ENCODE data around the gene CCNJL.

CCNJL gene

DNA sequence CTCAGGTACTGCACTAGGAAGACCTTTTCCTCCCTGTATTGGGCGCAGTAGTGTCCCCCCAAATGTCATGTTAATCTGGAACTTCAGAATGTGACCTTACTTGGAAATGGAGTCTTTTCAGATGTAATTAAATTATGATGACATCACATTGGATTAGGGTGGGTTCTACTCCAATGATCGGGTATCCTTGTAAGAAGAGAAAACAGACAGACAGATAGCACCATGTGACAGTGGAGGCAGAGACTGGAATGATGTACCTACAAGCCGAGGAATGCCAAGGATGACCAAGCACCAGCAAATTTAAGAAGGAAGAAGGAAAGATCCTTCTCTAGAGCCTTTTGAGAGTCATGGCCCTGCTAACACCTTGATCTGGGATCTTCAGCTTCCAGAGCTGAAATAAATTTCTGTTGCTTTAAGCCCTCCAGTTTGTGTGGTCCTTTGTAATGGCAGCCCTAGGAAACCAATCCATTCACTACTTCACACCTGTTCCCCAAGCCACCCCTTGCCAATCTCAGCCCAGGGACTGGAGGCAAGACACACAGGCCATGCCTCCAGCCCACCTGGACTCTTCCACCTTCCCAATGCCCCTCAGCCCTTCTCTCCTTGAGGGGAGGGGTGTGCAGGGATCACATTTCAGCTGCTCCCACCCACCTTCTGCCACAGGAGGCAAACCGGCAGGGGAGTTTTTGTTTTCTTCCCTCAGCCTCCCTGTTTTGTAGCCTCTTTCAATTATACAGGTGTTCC, 1.6 kb downstream of the CCNJL start:
- TF ChIP-seq, protein P1, sequence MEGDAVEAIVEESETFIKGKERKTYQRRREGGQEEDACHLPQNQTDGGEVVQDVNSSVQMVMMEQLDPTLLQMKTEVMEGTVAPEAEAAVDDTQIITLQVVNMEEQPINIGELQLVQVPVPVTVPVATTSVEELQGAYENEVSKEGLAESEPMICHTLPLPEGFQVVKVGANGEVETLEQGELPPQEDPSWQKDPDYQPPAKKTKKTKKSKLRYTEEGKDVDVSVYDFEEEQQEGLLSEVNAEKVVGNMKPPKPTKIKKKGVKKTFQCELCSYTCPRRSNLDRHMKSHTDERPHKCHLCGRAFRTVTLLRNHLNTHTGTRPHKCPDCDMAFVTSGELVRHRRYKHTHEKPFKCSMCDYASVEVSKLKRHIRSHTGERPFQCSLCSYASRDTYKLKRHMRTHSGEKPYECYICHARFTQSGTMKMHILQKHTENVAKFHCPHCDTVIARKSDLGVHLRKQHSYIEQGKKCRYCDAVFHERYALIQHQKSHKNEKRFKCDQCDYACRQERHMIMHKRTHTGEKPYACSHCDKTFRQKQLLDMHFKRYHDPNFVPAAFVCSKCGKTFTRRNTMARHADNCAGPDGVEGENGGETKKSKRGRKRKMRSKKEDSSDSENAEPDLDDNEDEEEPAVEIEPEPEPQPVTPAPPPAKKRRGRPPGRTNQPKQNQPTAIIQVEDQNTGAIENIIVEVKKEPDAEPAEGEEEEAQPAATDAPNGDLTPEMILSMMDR (IDR thresholded peaks at IDR 0.05; ENCODE audit: borderline replicate concordance, control extremely low read depth, extremely low read depth, insufficient read depth, missing control alignments) = no peak
- no peak for DNase-seq (ENCODE audit: low spot score)
- in situ Hi-C loops (cut with MboI; ENCODE audit: low sequenced_read_pairs, unreplicated experiment) = no loop called here

DNA sequence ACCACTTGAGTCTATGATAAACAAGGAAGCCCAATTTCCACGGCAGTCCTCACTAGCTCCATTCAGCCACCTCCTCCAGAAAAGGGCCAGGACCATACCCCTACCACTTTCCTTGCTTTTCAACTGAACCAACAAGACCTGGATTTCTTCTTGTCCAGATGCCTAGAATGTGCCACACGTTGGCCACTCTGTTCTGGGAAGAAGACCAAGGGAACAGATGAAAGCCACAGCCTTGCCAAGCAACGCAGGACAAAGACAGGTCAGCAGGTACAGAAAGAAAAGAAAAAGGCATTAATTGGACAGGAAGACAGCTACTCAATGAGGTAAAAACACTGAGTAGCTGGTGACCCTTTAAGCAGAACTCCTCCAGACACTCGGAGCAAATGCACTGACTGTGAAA, 2.2 kb downstream of the CCNJL start:
- TF ChIP-seq, protein P1 (IDR thresholded peaks at IDR 0.05; ENCODE audit: borderline replicate concordance, control extremely low read depth, extremely low read depth, insufficient read depth, missing control alignments) = no peak
- in situ Hi-C loops (cut with MboI; ENCODE audit: low sequenced_read_pairs, unreplicated experiment) = no loop called here
- DNase-seq (ENCODE audit: low spot score) = no peak

DNA sequence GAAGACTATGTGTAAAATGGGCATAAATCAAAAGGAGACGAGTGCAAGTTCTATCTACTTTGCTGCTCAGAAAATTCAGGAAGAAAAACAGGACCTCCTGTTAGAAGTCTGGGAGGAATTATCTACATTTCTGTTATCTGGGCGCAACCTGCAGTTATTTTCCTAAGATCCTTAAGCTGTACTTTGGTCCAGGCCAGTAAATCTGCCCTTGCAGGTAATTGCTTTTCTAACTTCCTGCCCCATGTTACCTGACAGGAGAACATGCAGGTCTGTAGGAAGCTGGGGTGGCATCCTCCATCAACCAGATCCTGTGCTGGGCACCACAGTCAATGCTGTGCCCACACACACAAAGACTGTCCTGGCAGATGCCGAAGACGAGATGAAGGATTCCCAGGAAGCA, 5.7 kb downstream of the CCNJL start:
- TF ChIP-seq, protein P1 (IDR thresholded peaks at IDR 0.05; ENCODE audit: borderline replicate concordance, control extremely low read depth, extremely low read depth, insufficient read depth, missing control alignments) = no peak
- in situ Hi-C loops (cut with MboI; ENCODE audit: low sequenced_read_pairs, unreplicated experiment) = no loop called here
- no peak for DNase-seq (ENCODE audit: low spot score)

DNA sequence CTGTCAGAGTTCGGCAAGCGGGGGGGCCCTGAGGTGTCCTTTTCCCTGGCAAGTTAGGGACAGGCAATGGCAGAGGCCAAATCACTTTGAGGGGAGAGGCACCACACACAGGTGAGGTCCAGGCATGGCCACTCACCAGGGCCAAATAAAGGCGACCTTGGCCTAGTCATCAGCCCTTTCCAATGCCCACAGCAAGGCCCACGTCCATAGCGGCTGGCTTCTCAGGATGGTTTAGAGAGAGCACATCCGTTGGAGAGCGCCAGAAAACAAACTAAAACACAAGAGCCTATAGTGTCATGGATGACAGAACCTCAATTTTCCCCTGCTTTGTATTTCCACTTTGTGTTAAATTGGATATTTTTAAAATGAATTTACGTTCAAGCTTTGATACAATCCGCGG, 7.0 kb downstream of the CCNJL start:
- TF ChIP-seq, protein P1 (IDR thresholded peaks at IDR 0.05; ENCODE audit: borderline replicate concordance, control extremely low read depth, extremely low read depth, insufficient read depth, missing control alignments) = no peak
- no peak for DNase-seq (ENCODE audit: low spot score)
- in situ Hi-C loops (cut with MboI; ENCODE audit: low sequenced_read_pairs, unreplicated experiment) = no loop called here

DNA sequence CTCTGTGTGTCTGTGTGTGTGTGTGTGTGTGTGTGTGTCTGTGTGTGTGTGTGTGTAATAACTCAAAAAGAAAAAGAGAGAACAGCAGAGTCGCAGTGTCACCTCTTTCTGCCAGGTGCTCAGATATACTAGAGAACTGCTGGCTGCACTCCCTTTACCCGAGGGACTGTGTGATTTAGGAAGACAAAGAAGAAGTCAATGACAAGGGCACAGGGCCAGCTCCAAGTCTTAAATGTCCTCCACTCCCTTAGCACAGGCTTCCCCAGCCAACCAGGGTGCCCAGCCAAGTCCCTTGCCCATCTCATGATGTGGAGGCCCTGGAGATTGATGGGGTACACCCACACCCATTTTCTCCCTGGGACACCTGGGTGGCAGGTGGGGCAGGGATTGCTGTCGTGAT, 8.7 kb downstream of the CCNJL start:
- TF ChIP-seq, protein P1 (IDR thresholded peaks at IDR 0.05; ENCODE audit: borderline replicate concordance, control extremely low read depth, extremely low read depth, insufficient read depth, missing control alignments) = no peak
- no peak for DNase-seq (ENCODE audit: low spot score)
- in situ Hi-C loops (cut with MboI; ENCODE audit: low sequenced_read_pairs, unreplicated experiment) = no loop called here

DNA sequence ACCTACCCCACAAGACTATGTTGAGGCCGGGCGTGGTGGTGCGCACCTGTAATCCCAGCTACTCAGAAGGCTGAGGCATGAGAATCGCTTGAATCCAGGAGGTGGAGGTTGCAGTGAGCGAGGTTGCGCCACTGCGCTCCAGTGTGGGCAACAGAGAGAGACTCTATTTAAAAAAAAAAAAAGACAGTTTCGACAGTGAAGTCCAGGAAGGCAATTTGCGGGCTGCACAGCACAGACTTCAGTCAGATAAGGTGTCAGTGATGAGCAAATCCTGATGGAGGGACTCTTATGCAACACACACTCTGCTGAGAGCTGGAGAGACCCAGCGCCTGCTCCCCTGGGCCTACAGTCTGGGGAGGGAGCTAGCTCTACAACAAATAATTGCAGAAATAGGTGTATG, 14.2 kb downstream of the CCNJL start:
- in situ Hi-C loops (cut with MboI; ENCODE audit: low sequenced_read_pairs, unreplicated experiment) = no loop called here
- DNase-seq (ENCODE audit: low spot score) = no peak
- TF ChIP-seq, protein P1 (IDR thresholded peaks at IDR 0.05; ENCODE audit: borderline replicate concordance, control extremely low read depth, extremely low read depth, insufficient read depth, missing control alignments) = no peak

All from GM13976 (cell line).